Omental fat pad (tissue), 4 donors: Measurements from ENCODE around the gene MAP7. TPM values are rescaled to one million over a fixed set of nuclear protein-coding genes. Genes with fewer than 3 reads are reported as not detected.
"Not testable (repeated sequence)": the region's sequence is repeated elsewhere in the genome, so short reads cannot be mapped to it uniquely, and the experiment has no call there.

Source experiments
- ATAC-seq: fragments of 150-250 bp; one replicate; pipeline ENCODE4 v1.9.1; 2016; ENCODE audit warnings: mild to moderate bottlenecking, moderate library complexity; ENCODE audit not compliant: low FRiP score
- DNase-seq: peaks from one replicate; pipeline ENCODE4 v3.0.0-alpha.2; 2019; ENCODE audit warnings: low spot score
- total RNA-seq, 4 donors: library from RNA; depleted of rRNA; stranded (reverse); fragments of >200 nt; gene quantifications; one replicate each; pipeline ENCODE4 v1.1.0, GENCODE V29; 2016
- TF ChIP-seq, protein P1 (sequence below), 3 donors: fragments of 450-650 bp; IDR thresholded peaks; one replicate each; pipeline ENCODE4 v1.5.1; 2016 to 2017; ENCODE audit warnings: antibody characterized with exemption in 3 of 3, mild to moderate bottlenecking in 3 of 3, moderate library complexity in 2 of 3

The MAP7 gene
- total RNA-seq, 4 donors from 2014 or later = 2.2 to 5.3 (median 4.5) TPM

DNA sequence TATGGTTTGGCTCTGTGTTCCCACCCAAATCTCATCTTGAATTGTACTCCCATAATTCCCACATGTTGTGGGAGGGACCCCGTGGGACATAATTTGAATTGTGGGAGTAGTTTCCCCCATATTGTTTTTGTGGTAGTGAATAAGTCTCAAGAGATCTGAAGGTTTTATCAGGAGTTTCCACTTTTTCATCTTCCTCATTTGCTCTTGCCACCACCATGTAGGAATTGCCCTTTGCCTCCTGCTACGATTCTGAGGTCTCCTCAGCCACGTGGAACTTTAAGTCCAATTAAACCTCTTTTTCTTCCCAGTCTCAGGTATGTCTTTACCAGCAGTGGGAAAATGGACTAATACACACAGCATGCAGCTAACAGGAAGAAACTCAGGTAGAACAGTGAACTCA is 151.8 kb downstream of the MAP7 start:
- TF ChIP-seq, protein P1, sequence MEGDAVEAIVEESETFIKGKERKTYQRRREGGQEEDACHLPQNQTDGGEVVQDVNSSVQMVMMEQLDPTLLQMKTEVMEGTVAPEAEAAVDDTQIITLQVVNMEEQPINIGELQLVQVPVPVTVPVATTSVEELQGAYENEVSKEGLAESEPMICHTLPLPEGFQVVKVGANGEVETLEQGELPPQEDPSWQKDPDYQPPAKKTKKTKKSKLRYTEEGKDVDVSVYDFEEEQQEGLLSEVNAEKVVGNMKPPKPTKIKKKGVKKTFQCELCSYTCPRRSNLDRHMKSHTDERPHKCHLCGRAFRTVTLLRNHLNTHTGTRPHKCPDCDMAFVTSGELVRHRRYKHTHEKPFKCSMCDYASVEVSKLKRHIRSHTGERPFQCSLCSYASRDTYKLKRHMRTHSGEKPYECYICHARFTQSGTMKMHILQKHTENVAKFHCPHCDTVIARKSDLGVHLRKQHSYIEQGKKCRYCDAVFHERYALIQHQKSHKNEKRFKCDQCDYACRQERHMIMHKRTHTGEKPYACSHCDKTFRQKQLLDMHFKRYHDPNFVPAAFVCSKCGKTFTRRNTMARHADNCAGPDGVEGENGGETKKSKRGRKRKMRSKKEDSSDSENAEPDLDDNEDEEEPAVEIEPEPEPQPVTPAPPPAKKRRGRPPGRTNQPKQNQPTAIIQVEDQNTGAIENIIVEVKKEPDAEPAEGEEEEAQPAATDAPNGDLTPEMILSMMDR (IDR thresholded peaks at IDR 0.05) = no peak
- ATAC-seq (no peak), DNase-seq (no peak)

DNA sequence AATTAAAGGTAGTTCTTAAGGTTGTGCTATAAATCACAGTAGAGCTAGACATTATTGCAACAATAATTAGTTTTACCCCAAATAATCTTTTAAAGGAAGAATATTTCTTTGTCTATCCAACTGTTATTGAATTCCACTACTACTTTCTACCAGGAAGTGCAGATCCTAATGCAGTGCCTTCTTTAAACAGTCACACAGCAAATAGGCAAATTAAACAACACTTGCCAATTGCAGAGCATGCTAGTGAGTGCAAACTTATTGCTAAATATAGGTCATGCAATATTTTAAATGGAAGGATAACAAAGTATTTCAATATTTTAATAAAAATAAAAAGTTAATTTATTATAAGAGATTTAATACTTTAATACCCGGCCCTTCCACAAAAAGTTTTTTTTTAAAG is 153.3 kb downstream of the MAP7 start:
- TF ChIP-seq, protein P1 (IDR thresholded peaks at IDR 0.05) = no peak
- DNase-seq = no peak
- no peak for ATAC-seq

DNA sequence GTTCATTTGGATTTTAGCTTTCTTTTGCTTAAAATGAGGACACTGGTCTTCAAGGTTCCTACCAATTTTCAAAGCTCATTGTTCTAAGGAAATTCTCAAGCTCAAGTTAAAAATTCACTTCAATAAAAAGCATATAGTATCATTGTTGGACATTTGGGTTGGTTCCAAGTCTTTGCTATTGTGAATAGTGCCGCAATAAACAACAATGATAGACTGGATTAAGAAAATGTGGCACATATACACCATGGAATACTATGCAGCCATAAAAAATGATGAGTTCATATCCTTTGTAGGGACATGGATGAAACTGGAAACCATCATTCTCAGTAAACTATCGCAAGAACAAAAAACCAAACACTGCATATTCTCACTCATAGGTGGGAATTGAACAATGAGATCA is 159.3 kb downstream of the MAP7 start:
- DNase-seq, ATAC-seq: not testable (repeated sequence)

DNA sequence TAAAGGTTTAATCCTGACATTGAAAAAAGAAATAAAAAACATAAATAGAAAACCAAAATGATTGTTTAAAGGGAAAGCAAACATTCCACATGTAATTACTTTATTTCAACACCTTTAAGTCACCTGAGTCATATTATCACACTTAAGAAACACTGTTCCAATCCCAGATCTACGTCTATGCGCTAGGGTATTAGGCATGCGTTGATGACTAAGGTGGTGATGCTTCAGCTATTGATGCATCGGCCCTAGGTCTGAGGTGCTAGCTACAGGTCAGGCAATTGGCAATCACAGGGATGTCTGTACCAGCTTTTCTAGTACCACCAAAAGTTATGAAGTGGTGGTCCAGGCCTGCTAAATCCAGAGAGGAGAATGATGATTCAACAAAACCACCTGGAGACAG is 162.9 kb downstream of the MAP7 start:
- DNase-seq (no peak), ATAC-seq (no peak)
- TF ChIP-seq, protein P1 (IDR thresholded peaks at IDR 0.05) = no peak

DNA sequence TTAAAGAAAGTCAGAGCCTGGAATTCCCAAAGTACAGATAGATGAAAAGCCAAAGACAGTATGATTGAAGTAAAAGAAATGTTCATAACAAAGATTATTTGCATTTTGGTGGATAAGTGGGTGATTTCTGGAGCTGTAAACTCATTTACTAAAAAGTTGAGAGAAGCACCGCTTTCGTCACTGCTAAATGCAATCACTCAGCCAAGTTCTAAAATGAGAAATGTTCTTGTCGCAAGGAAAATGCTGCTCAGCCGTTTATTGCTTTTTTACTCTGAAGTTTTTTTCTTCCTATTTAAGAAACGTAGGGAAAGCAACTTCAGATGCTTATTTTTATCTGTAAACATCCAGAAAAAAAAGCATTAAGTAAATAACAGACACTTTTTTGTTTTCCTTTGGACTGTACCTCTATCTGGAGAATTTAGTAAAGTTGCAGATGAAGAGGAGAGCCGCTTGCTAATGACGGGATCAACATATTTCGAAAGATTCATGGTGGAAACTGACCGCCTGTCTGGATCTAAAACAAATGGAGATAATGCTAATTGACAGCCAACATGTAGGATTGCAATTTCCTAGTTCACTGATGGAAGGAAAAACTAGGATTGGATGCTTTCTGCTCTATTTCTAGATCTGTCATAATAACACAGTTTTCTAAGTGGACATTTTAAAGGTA is 166.8 kb downstream of the MAP7 start:
- ATAC-seq = no peak
- no peak for DNase-seq
- TF ChIP-seq, protein P1 (IDR thresholded peaks at IDR 0.05) = no peak

DNA sequence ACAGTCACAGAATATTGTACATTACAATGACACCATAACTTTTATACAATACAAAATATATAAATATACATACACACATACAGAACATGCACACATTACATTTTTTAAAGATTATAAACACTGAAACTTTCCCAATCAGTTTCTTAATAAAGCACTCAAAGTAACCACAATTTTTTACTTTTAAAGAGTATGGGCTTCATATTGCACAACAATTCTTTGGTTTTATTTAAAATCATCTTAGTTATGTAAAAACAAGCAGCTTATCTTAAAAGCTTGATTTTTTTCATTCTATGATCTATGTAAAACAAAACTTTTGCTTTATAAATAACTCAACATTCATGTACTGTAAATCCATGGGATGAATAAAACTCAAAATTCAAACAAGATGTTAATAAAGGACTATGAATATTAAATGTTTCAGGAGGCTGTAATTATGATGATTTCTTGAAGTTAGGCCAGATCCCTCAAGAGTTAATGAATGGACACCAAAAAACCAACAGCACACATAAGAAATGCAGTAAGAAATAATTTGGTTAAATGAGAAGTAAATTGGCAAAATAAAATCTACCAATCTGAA is 167.5 kb downstream of the MAP7 start:
- no peak for DNase-seq
- ATAC-seq = no peak
- TF ChIP-seq, protein P1 (IDR thresholded peaks at IDR 0.05) = no peak

DNA sequence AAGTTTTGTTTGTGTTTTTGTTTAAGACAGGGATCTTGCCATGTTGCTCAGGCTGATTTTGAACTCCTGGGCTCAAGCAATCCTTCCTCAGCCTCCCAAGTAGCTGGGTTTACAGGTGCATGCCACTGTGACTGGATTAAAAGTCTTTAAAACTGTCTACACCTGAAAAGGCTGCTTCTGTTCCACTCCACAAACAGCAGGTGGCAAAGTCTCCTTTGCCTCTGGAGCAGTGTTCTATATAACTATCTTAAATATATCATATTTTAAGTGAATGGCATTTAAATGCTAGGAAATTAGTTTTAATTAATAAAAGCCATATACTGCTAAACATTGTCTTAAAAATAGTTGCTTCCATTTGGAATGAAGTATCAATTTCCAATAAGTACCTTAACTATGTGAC is 171.3 kb downstream of the MAP7 start:
- ATAC-seq (no peak), DNase-seq (no peak)
- TF ChIP-seq, protein P1 (IDR thresholded peaks at IDR 0.05) = no peak

DNA sequence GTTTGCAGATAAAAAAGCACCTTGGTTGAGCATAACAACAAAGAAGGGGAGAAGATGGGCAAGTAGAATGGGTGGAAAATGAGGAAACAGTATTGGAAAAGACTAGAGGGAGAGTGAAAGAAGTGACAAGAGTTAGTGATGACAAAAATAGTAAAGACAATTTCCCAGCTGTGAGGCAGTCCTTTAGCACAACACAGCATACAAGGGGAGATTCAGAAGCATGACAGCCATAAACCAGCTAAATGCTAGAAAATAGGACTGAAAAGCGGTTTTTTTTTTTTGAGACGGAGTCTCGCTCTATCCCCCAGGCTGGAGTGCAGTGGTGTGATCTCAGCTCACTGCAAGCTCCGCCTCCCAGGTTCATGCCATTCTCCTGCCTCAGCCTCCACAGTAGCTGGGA is 174.4 kb downstream of the MAP7 start:
- not testable (repeated sequence) for DNase-seq, ATAC-seq
